Left colon (tissue), 2 donors: ENCODE results near the gene BRMS1L. TPM values are rescaled to one million over a fixed set of nuclear protein-coding genes. Genes with fewer than 3 reads are reported as not detected.
"Not testable (repeated sequence)": the region's sequence is repeated elsewhere in the genome, so short reads cannot be mapped to it uniquely, and the experiment has no call there.

Source experiments
- ATAC-seq: fragments of 200-7000 bp; cut with Tn5 transposase; one replicate; pipeline ENCODE4 v1.9.1; 2020; ENCODE audit warnings: mild to moderate bottlenecking, moderate library complexity
- DNase-seq, 2 donors: peaks; one replicate each; pipeline ENCODE4 v3.0.0-alpha.2; 2020
- intact Hi-C, 2 donors: fragments of 100-400 bp; cut with DNase I in 1 of 2; cut with micrococcal nuclease in 1 of 2; formaldehyde crosslinking; loops; one replicate each; pipeline versions ENCODE4 v1.11.2 to v1.14.0; 2022; cut with DNase I, micrococcal nuclease
- total RNA-seq, 2 donors: library from RNA; stranded (reverse); fragmentation: NEBNext Ultra II Directional; extraction: Animal tissue kit (Norgen Biotek cat#: 25700); gene quantifications; one replicate each; pipeline ENCODE4 v1.2.1, GENCODE V29; 2021
- donor health status: DM: no; HTN: no; CAD: no.
- donor health status: DM: yes; HTN: yes; CAD: no.

The BRMS1L gene
- total RNA-seq, 2 donors from 2014 or later: 3.2 to 5.0 TPM

GRCh38 chr14:35819591-35820540 is 6.3 kb upstream of the BRMS1L start:
- ATAC-seq: no peak
- intact Hi-C loops: no loop called here

DNA sequence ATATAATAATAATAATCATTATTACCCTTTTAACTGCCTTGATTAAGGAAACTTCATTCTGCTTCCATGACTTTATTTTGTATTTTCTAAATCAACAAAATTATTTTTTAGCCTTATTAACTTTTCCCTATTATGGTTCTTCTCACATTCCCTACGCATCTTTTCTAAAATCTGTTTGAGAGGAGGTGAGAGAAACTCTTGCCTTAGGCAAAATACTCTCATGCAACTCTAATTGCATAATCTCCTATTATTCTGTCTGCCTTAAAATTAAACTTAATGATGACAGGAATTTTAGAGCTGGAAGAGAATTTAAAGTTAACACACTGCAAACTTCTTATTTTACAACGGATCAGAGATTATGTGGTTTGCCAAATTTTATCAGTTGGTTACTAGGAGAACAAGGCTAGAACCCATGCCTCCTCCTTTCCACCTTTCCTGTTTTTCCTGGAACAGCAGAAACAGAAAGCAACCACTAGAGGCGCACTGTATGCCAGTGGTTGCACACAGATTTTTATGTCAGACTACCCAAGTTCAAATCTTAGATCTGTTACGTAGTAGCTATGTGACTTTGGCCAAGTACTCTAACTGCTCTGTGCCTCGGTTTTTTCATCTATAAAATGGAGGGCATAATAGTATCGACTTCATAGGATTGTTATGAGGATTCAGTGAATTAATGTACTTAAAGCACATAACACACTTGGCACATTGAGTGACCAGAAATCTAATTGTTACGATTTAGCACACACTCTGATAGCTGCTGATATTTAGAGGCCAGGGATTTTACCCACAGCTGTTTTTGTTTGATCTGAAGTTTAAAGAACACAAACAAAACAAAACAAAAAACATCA is 4.3 kb upstream of the BRMS1L start:
- DNase-seq: no peak
- no peak for ATAC-seq
- intact Hi-C loops: no loop called here

More at GRCh38 chr14:35819591-35820540, 6.3 kb upstream of the BRMS1L start:
- DNase-seq: no peak

DNA sequence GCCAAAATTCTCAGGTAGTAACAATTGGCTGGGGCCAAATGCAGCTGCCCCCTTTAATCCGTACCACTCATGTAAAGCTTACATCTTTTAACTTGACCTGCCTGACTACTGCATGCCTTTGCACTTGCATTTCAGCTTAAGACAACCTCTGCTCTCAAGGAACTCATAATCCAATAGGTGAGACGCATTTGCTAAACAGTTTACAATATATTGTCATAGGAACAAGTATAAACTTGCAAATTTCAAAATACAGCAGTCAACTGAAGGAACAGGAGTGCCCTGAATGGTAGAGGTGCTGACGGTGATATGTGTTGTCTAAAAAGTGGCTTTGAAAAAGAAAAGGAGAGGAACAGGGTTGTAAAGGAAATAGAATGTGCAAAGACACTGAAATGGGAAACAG is 3.6 kb upstream of the BRMS1L start:
- ATAC-seq (no peak), DNase-seq (no peak)
- intact Hi-C loops: no loop called here

- DNase-seq, intact Hi-C loops, ATAC-seq: not testable (repeated sequence)
Measured at GRCh38 chr14:35824446-35825165, 1.5 kb upstream of the BRMS1L start.

DNA sequence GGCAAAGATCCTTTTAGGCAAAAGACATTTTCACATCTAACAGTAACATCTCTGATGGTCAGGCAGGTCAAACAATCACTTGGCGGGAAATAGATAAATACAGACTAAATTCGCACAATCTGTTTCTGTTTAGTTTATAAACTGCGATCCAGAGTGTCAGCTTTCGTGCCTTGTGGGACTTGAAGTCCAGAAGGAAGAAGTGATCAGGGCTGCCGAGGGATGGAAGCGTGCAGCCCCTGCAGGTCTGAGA is 245 bp upstream of the BRMS1L start:
- ATAC-seq (no peak), DNase-seq (no peak)
- intact Hi-C loops: no loop called here

- no peak for DNase-seq
- ATAC-seq: no peak
- intact Hi-C loops: no loop called here
Measured at GRCh38 chr14:35826952-35827416, 846 bp downstream of the BRMS1L start.

DNA sequence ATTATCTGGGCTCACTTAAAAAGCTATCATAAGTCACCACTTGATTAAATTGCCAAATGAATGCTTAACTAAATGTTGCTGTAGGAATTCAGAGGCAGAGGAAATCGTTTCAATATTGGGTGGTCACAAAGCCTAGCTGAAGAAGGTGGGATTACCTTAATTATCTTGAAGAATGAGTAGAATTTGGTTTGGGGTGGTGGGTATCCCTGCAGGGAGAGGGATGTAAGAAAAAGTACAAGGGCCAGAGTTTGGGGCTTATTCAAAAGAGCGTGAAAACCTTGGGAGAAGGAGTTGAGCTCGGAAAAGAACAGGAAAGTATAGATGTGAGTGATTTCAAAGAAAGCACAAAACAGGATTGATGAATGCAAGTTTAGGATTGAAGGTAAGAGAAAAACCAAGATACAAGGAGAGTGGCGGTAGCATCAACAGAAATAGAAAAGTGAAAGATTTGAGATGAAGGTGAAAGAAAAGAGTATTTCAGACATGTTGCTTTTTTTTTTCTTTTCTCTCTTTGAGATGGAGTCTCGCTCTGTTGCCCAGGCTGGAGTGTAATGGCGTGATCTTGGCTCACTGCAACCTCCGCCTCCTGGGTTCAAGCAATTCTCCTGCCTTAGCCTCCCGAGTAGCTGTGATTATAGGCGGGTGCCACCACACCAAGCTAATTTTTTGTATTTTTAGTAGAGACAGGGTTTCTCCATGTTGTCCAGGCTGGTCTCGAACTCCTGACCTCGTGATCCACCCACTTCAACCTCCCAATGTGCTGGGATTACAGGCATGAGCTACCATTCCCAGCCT is 1.7 kb downstream of the BRMS1L start:
- ATAC-seq (no peak), DNase-seq (no peak)
- intact Hi-C loops: no loop called here

DNA sequence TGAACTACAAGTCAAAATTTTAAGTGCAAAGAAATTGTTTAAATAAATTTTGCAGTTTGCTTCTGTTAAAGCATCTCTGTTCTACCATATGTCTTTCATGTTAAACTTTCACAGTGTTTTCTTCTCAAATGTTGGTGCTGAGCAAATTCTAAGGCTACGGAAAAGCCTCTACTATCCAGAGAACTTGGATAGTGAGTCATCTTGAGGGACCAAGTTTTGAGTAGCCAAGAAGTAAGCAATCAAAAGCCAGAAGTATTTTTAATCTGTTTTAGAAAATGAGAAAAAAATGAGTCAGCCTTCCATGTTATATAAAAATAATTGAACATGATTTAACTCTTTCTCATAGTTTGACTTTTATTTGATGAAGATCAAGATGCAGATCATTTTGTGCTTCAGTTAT is 3.3 kb downstream of the BRMS1L start:
- DNase-seq (no peak), ATAC-seq (no peak)
- intact Hi-C loops: no loop called here

DNA sequence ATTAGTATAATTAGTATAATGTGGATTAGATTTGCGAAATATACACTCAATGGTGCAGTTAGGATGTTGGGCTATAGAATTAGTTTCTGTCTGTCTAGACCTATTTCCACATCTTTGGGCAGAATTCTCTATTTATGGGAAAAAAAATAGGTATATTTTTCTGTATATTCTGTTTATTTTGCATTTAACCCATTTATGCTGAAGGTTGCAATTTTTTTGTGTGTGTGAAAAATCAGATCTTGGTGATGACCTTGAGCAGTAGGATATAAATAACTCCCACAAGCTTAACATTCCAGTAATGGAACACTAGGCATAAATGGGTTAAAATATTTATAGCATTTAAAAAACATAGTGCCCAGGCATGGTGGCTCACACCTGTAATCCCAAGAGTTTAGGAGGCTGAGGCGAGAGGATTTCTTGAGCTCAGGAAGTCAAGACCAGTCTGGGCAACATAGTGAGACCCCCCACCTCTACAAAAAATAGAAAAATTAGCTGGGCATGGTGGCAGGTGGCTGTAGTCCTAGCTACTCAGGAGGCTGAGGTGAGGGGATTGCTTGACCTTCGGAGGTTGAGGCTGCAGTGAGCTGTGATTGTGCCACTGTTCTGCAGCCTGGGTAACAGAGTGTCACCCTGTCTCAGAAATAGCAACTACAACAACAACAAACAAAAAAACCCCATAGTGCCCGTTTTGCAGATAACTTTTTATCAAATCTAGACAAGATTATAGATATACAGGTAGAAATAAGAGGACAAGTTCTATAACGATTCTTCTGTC is 9.3 kb downstream of the BRMS1L start:
- ATAC-seq (no peak), DNase-seq (no peak)
- intact Hi-C loops: no loop called here

- intact Hi-C loops, DNase-seq, ATAC-seq: not testable (repeated sequence)
Measured at GRCh38 chr14:35841704-35842103, 15.6 kb downstream of the BRMS1L start.

DNA sequence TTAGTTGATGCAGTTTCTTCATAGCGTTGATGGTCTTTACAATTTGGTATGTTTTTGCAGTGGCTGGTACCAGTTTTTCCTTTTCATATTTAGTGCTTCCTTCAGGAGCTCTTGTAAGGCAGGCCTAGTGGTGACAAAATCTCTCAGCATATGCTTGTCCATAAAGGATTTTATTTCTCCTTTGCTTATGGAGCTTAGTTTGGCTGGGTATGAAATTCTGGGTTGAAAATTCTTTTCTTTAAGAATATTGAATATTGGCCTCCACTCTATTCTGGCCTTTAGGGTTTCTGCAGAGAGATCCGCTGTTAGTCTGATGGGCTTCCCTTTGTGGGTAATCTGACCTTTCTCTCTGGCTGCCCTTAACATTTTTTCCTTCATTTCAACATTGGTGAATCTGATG is 16.1 kb downstream of the BRMS1L start:
- ATAC-seq, intact Hi-C loops, DNase-seq: not testable (repeated sequence)

GRCh38 chr14:35844494-35844893 is 18.4 kb downstream of the BRMS1L start:
- intact Hi-C loops: no loop called here
- DNase-seq: no peak
- ATAC-seq: no peak

- intact Hi-C loops: no loop called here
- ATAC-seq: no peak
- no peak for DNase-seq
Measured at GRCh38 chr14:35847636-35848035, 21.5 kb downstream of the BRMS1L start.

DNA sequence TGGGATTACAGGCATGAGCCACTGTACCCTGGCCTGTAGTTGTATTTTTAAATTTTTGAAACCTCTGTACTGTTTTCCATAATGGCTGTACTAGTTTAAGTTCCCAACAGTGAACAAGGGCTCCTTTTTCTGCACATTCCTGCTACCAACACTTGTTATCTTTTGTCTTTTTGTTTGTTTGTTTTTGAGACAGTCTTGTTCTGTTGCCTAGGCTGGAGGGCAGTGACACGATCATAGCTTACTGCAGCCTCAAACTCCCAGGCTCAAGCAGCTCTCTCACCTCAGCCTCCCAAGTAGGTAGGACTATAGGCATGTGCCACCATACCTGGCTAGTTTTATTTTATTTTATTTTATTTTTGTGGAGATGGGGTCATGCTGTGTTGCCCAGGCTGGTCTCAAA is 23.0 kb downstream of the BRMS1L start:
- DNase-seq (no peak), ATAC-seq (no peak)
- intact Hi-C loops: no loop called here

- intact Hi-C loops: no loop called here
- DNase-seq (no peak), ATAC-seq (no peak)
Measured at GRCh38 chr14:35851823-35852222, 25.7 kb downstream of the BRMS1L start.

GRCh38 chr14:35853225-35853624 is 27.1 kb downstream of the BRMS1L start:
- intact Hi-C loops: no loop called here
- DNase-seq (no peak), ATAC-seq (no peak)

DNA sequence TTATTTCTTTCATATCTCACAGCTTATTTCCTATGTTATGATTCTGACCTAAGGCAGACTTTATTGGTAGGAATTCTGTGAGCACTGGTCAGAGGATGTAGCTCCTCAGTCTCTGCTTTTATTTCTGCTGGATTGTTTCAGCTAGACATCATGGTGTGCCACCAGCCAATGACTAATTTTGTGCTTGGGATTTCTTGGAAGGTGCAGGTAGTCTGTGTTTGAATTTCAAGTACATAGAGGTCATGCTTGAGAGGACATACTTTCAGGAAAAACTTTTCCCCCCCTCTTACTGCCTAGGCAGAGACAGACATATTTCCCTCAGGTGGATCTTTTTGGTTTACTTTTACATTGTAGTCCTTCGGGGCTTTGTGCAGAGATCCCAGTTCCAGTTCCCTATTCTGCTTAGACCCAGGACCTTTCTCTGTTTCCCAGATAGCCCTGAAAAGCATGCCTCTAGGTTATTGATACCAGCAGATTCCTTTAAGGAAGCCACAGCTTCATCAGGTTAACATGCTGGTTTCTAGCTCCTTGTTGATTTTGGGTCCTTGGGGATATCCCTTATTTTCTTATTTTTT is 28.6 kb downstream of the BRMS1L start:
- ATAC-seq: no peak
- intact Hi-C loops: no loop called here
- DNase-seq: no peak
